T-cell (primary cell): Measurements from ENCODE around the gene SRSF1. TPM values are rescaled to one million over a fixed set of nuclear protein-coding genes. Genes with fewer than 3 reads are reported as not detected.

Experiments
- ATAC-seq, 4 experiments: fragments of 200-7000 bp in 3 of 4; fragments of 150-1000 bp in 1 of 4; cut with Tn5 transposase; replicated peaks in 1 of 4; 1 replicate in 3 of 4; 2 replicates in 1 of 4; pipeline ENCODE4 v1.10.0; 2021; ENCODE audit warnings: moderate library complexity in 3 of 4, mild to moderate bottlenecking in 2 of 4, moderate number of reproducible peaks in 1 of 4
- CTCF ChIA-PET, 2 donors: fragments of 300-600 bp; sonication (Branson Sonifier 250); formaldehyde crosslinking; loops; one replicate each; lab custom pipeline; 2022; ENCODE audit warnings: antibody characterized with exemption in 2 of 2; lab: Charles Lee
- POLR2A ChIA-PET, 2 donors: fragments of 300-600 bp; sonication (Branson Sonifier 250); formaldehyde crosslinking; loops; one replicate each; lab custom pipeline; 2022; ENCODE audit warnings: antibody characterized with exemption in 2 of 2; lab: Charles Lee
- DNase-seq, 35 experiments: peaks; one replicate each; pipeline versions ENCODE4 v3.0.0 to v3.0.0-alpha.2; 2013 to 2023
- H3K27ac ChIP-seq: one replicate; pipeline ENCODE4 v1.5.1; 2013; ENCODE audit warnings: low read length
- H3K27me3 ChIP-seq, 2 experiments: replicated peaks in 1 of 2; 1 replicate in 1 of 2; 2 replicates in 1 of 2; pipeline versions ENCODE4 v1.6.1 to v1.7.0; 2013; ENCODE audit warnings: low read length in 1 of 2, mixed read lengths in 1 of 2; ENCODE audit not compliant: control insufficient read depth in 2 of 2, insufficient read depth in 2 of 2; ENCODE audit errors: extremely low read depth in 1 of 2
- H3K36me3 ChIP-seq, 2 donors: 1 replicate in 1 of 2; 2 replicates in 1 of 2; pipeline versions ENCODE4 v1.6.1 to v1.7.0; 2013; ENCODE audit warnings: low read length in 1 of 2; ENCODE audit not compliant: control insufficient read depth in 2 of 2, insufficient read depth in 1 of 2; ENCODE audit errors: extremely low read depth in 1 of 2
- H3K4me1 ChIP-seq, 2 experiments: 1 replicate in 1 of 2; 2 replicates in 1 of 2; pipeline versions ENCODE4 v1.6.1 to v1.7.0; 2013; ENCODE audit warnings: low read length in 2 of 2, mixed read lengths in 1 of 2; ENCODE audit not compliant: insufficient read depth in 2 of 2, control insufficient read depth in 1 of 2; ENCODE audit errors: extremely low read depth in 1 of 2
- H3K4me3 ChIP-seq, 2 donors: 1 replicate in 1 of 2; 2 replicates in 1 of 2; pipeline versions ENCODE4 v1.5.1 to v1.7.0; 2013; ENCODE audit warnings: mild to moderate bottlenecking in 2 of 2, low read length in 1 of 2, moderate library complexity in 1 of 2; ENCODE audit not compliant: control insufficient read depth in 1 of 2; ENCODE audit errors: extremely low read depth in 1 of 2
- H3K9me3 ChIP-seq: 2 replicates; pipeline ENCODE4 v1.7.0; 2013
- H3K27ac Mint-ChIP-seq, 2 donors: one replicate each; pipeline ENCODE4 v1.8.0; 2020 to 2021; ENCODE audit warnings: mild to moderate bottlenecking in 2 of 2, mixed read lengths in 2 of 2
- H3K27me3 Mint-ChIP-seq, 2 donors: one replicate each; pipeline ENCODE4 v1.8.0; 2021 to 2022; ENCODE audit warnings: mixed read lengths in 2 of 2
- H3K36me3 Mint-ChIP-seq: one replicate; pipeline ENCODE4 v1.8.0; 2021; ENCODE audit warnings: mixed read lengths
- H3K4me1 Mint-ChIP-seq, 3 donors: one replicate each; pipeline ENCODE4 v1.8.0; 2020 to 2022; ENCODE audit warnings: mixed read lengths in 3 of 3, mild to moderate bottlenecking in 1 of 3
- H3K4me3 Mint-ChIP-seq, 3 donors: one replicate each; pipeline ENCODE4 v1.8.0; 2020 to 2022; ENCODE audit warnings: mild to moderate bottlenecking in 3 of 3, mixed read lengths in 3 of 3, moderate library complexity in 3 of 3
- H3K9me3 Mint-ChIP-seq, 3 donors: one replicate each; pipeline ENCODE4 v1.8.0; 2020 to 2022; ENCODE audit warnings: mixed read lengths in 3 of 3
- WGBS: methylation state at CpG from one replicate; pipeline ENCODE4 v1.1.5; 2013; ENCODE audit warnings: missing lambda C conversion rate; ENCODE audit not compliant: insufficient coverage; 5-methylcytosine and 5-hydroxymethylcytosine counted together
- total RNA-seq, 35 experiments: library from RNA in 6 of 35; stranded (reverse) in 6 of 35; fragments of 120-200 nt in 1 of 35; gene quantifications; one replicate each; pipeline versions ENCODE4 v1.2.1 to v1.2.4 and lab custom pipeline; 2013 to 2026

The SRSF1 gene
- total RNA-seq, 5 donors from 2014 or later (not counting 1 experiment from before 2014, with no cell fraction given): 112 to 266 (median 261) TPM

DNA sequence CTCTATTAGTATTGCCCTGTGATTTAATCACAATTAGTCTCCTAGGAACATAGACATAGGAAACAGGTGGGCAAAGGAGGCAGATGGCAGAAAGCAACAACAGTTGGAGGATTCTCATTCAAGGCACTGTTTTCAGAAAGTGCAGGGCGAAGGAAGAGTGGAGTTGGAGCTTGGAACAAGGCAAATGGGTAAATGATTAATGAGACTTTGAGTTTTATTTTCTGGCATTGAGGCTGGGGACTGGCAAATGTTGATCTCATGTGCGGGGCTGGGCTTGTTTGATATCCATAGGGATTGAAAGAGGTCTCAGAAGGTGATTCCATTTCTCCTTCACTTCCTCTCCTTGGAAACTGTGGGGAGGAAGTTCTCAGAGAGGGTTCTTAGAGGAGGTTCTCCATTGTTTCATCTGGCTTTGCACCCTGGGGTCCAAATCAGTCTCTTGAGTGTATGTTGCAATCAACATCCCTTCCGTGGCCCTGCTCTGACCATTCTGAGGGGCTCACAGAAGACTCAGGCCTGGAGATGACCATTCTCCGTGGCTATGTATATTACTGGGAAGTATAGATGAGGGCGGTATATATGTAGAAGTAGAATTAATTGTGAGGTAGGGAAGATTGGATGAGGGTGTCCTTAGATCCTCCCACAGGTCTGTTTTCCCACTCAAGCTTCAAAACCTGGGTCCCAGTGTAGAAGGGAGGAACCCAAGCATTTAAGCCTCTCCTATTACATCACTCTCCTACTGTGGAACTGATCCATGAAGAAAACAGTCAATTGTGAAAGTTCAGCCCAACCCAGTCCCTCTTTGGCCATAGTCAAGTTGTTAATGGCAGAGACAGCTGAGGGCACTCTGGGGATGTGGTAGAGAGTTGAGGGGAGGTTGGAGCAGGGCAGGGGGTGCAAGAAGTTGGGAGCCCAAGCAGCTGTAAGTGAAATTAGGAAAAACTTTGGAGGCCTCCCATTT is 36.5 kb upstream of the SRSF1 start:
- H3K27ac Mint-ChIP-seq: no peak overlapping the region
- ChIA-PET POLR2A (no interaction called here), CTCF (interaction anchor here in 1 of 2 donors (0.6 kb wide), 1 partner anchor 337 kb away, joined by 3 read pairs; no protein-coding TSS in a partner anchor)
- Histone ChIP-seq H3K9me3 (no peaks in the 10 kb centered on the region), H3K27ac (no peak overlapping the region), H3K4me1 (no peaks in the 10 kb centered on the region), H3K27me3 (peaks cover 0 to 25% of the 10 kb centered on the region in 2 experiments), H3K36me3 (no peaks in the 10 kb centered on the region), H3K4me3 (no peak overlapping the region)
- ATAC-seq (no peak), DNase-seq (no peak)
- H3K36me3 Mint-ChIP-seq: no peaks in the 10 kb centered on the region
- no peak overlapping the region for H3K4me3 Mint-ChIP-seq
- H3K4me1 Mint-ChIP-seq: no peaks in the 10 kb centered on the region
- H3K9me3 Mint-ChIP-seq: no peaks in the 10 kb centered on the region
- WGBS: 66% methylated on average over 2 of the region's 5 CpGs
- peaks cover 35 to 41% of the 10 kb centered on the region in 2 donors for H3K27me3 Mint-ChIP-seq

DNA sequence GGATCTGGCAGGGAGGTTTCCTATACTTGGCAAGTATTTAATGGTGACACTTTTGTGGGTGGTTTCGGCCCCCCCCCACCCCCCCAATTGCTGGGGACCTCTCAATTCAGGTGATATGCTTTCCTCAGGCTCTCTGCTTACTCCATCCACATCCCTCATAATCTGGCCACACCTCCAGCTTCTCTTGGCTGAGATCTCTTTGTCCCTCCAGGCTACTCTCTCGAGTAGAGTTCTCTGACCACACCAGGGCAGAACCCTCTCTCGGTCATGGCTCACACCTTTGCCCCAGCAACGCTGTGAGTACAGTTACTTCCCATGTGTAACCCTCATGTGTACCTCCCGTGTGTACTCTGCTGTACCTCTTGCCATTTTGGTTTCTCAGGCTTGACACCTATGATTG is 34.1 kb upstream of the SRSF1 start:
- no peaks in the 10 kb centered on the region for H3K4me1 ChIP-seq
- H3K27ac ChIP-seq: no peak overlapping the region
- H3K9me3 ChIP-seq: no peaks in the 10 kb centered on the region
- Mint-ChIP-seq H3K36me3 (no peaks in the 10 kb centered on the region), H3K27ac (no peak overlapping the region), H3K4me1 (no peaks in the 10 kb centered on the region), H3K27me3 (peaks cover 35 to 36% of the 10 kb centered on the region in 2 donors), H3K9me3 (no peaks in the 10 kb centered on the region), H3K4me3 (no peak overlapping the region)
- H3K36me3 ChIP-seq: no peaks in the 10 kb centered on the region
- ChIA-PET CTCF (no interaction called here), POLR2A (no interaction called here)
- peaks cover 8 to 21% of the 10 kb centered on the region in 2 experiments for H3K27me3 ChIP-seq
- no peak overlapping the region for H3K4me3 ChIP-seq
- DNase-seq (no peak), ATAC-seq (no peak)
- no CpG with 5 or more reads among the region's 5 CpGs for WGBS

DNA sequence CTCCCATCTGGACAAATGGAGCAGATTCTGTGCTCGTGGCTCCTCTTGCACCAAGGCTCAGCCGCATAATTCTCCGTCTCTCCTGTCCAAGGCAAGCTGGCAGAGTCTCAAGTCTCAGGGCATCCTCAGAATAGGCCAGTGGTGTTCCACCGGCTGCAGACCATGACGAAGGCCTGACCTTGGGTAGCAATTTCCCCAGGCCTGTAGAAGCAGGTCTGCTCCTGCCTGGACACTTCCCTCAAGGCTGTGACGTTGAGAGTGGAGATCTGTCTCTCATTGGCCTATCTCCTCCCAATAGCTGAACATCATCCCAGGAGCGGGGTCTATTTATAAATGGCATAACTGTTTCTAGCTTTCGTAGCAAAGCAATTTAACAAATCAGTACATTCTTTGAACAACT is 33.3 kb upstream of the SRSF1 start:
- H3K36me3 Mint-ChIP-seq: no peaks in the 10 kb centered on the region
- peaks cover 32 to 36% of the 10 kb centered on the region in 2 donors for H3K27me3 Mint-ChIP-seq
- H3K4me1 Mint-ChIP-seq: no peaks in the 10 kb centered on the region
- no peak overlapping the region for H3K27ac Mint-ChIP-seq
- Histone ChIP-seq H3K4me1 (no peaks in the 10 kb centered on the region), H3K4me3 (no peak overlapping the region), H3K27ac (no peak overlapping the region), H3K36me3 (no peaks in the 10 kb centered on the region), H3K27me3 (peaks cover 8 to 20% of the 10 kb centered on the region in 2 experiments), H3K9me3 (no peaks in the 10 kb centered on the region)
- H3K4me3 Mint-ChIP-seq: no peak overlapping the region
- no peaks in the 10 kb centered on the region for H3K9me3 Mint-ChIP-seq
- ChIA-PET POLR2A (interaction anchor here in 1 of 2 donors (0.5 kb wide), 1 partner anchor 32 kb away, joined by 3 read pairs; no protein-coding TSS in a partner anchor), CTCF (no interaction called here)
- ATAC-seq: no peak
- no peak for DNase-seq
- WGBS: 80% methylated on average over 5 of the region's 8 CpGs

GRCh38 chr17:58039975-58040374 is 32.9 kb upstream of the SRSF1 start:
- Histone ChIP-seq H3K4me1 (no peaks in the 10 kb centered on the region), H3K27ac (no peak overlapping the region), H3K36me3 (no peaks in the 10 kb centered on the region), H3K9me3 (no peaks in the 10 kb centered on the region), H3K4me3 (no peak overlapping the region), H3K27me3 (peaks cover 8 to 16% of the 10 kb centered on the region in 2 experiments)
- H3K36me3 Mint-ChIP-seq: no peaks in the 10 kb centered on the region
- H3K4me3 Mint-ChIP-seq: no peak overlapping the region
- DNase-seq: no peak
- no peak overlapping the region for H3K27ac Mint-ChIP-seq
- WGBS: 79% methylated on average over 2 of the region's 3 CpGs
- H3K9me3 Mint-ChIP-seq: no peaks in the 10 kb centered on the region
- H3K27me3 Mint-ChIP-seq: peaks cover 32 to 37% of the 10 kb centered on the region in 2 donors
- ChIA-PET CTCF (no interaction called here), POLR2A (no interaction called here)
- no peaks in the 10 kb centered on the region for H3K4me1 Mint-ChIP-seq
- peak in 1 of 4 experiments; percentile 32 for ATAC-seq

DNA sequence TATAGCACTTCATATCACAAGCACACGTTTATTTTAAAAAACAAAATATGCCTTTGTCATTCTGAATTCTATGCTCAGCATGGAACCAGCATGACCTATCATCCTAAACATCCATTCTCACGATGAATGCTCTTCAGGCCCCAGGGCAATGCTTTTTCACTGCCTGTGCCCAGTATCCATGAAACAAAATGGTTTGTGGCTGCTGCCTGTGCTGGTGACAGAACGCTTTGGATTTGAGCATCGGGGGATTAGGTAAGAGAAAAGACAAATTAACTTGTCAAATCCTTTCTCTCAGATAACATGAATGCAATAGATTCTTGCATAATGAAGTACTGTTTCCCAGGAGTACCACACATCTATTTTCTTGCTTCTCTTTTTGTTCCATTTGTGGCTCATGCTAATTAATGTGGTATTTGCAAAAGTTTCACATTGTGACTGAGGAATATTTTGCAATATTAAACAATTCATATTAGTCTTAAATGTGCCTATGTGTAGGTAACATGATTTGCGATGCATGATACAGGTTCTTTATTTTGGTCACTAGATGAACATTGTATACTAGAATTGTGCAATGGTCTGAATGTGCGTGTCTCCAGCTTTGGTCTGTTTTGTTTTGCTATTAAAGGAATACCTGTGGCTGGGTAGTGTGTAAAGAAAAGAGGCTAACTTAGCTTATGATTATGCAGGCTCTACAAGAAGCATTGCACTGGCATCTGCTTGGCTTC is 25.8 kb upstream of the SRSF1 start:
- WGBS: 93% methylated on average over 2 of the region's 6 CpGs
- Histone ChIP-seq H3K36me3 (no peaks in the 10 kb centered on the region), H3K4me1 (no peaks in the 10 kb centered on the region), H3K27ac (no peak overlapping the region), H3K4me3 (no peak overlapping the region), H3K27me3 (peaks cover 4 to 10% of the 10 kb centered on the region in 2 experiments), H3K9me3 (no peaks in the 10 kb centered on the region)
- DNase-seq: no peak
- no peak overlapping the region for H3K27ac Mint-ChIP-seq
- ChIA-PET POLR2A (interaction anchor here in 1 of 2 donors (0.6 kb wide), 1 partner anchor 140 kb away, joined by 3 read pairs; no protein-coding TSS in a partner anchor), CTCF (interaction anchor here in 1 of 2 donors (0.7 kb wide), 1 partner anchor 680 kb away, joined by 3 read pairs; no protein-coding TSS in a partner anchor)
- no peaks in the 10 kb centered on the region for H3K36me3 Mint-ChIP-seq
- H3K4me3 Mint-ChIP-seq: no peak overlapping the region
- no peak for ATAC-seq
- H3K9me3 Mint-ChIP-seq: no peaks in the 10 kb centered on the region
- H3K27me3 Mint-ChIP-seq: peaks cover 12 to 21% of the 10 kb centered on the region in 2 donors
- no peaks in the 10 kb centered on the region for H3K4me1 Mint-ChIP-seq

- Histone ChIP-seq H3K27me3 (peaks cover 0 to 16% of the 10 kb centered on the region in 2 experiments), H3K4me1 (no peaks in the 10 kb centered on the region), H3K27ac (no peak overlapping the region), H3K4me3 (no peak overlapping the region), H3K9me3 (no peaks in the 10 kb centered on the region), H3K36me3 (no peaks in the 10 kb centered on the region)
- Mint-ChIP-seq H3K9me3 (no peaks in the 10 kb centered on the region), H3K36me3 (no peaks in the 10 kb centered on the region), H3K4me1 (no peaks in the 10 kb centered on the region), H3K27ac (no peak overlapping the region), H3K27me3 (peaks cover 23 to 29% of the 10 kb centered on the region in 2 donors), H3K4me3 (no peak overlapping the region)
- CTCF ChIA-PET: no interaction called here
- DNase-seq (no peak), ATAC-seq (no peak)
- POLR2A ChIA-PET: no interaction called here
Observed at GRCh38 chr17:58028578-58028977, 21.5 kb upstream of the SRSF1 start.
